DMS79 treated with DMSO at 0.1 percent for 48 hours (cell line): ENCODE data around the gene HAGHL.
A peak's percentile ranks its signal among the peaks of the same experiment; 100 is the strongest.

Experiments used
- DNase-seq: peaks from one replicate; lab custom pipeline; 2025; lab: John Stamatoyannopoulos, UW

HAGHL gene, protein sequence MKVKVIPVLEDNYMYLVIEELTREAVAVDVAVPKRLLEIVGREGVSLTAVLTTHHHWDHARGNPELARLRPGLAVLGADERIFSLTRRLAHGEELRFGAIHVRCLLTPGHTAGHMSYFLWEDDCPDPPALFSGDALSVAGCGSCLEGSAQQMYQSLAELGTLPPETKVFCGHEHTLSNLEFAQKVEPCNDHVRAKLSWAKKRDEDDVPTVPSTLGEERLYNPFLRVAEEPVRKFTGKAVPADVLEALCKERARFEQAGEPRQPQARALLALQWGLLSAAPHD

DNA sequence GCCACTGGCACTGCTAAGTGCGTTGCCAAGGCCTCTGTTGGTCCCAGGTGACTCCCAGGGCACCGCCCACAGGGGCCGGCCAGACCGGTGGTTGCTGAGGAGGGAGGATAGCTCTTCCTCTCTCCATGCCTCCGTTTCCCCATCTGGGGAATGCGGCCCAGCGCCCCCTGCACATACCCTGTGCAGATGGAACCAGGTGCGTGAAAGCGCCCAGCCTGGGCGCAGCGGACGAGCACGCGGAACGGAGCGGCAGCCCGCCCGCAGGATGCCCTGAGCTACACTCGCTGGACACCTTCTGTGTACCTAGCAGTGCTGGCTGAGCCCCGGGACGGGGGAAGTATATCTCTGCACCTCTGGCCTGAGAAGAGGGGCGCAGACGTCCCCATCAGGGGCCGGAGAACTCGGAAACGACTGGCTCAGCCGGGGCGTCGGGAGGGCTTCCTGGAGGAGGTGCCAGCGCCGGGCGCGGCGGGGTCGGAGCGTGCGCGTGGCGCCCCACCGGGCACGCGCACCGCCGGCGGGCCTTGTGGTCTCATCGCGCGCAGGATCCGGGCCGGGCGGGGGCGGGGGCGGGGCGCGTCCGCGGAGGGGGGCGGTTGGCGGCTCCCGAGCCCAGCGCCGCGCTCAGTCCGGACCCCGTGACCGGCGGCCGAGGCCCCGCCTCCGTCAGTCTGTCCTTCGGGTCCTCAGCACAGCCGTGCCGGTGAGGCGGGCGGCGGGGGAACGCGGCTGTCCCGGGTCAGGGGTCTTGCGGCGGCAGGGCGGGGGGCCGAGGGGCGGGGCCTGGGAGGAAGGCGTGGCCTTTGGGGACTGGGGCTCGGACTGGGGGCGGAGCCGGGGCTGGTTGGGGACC is at the start of gene HAGHL, which contains the start of gene CCDC78:
Gene HAGHL, plus strand, starts transcription at position 669 of the 853 bp plus-strand sequence. CDS start 404 bp downstream, outside the sequence.
Gene CCDC78, minus strand, starts transcription at position 6 of the 853 bp plus-strand sequence. CDS start 76 bp downstream, outside the sequence.
- DNase-seq, result no peak

GRCh38 chr16:677316-678190 is 49.4 kb upstream of the HAGHL start:
- DNase-seq, result peak; percentile 57

GRCh38 chr16:678209-678857 is 48.6 kb upstream of the HAGHL start:
- no peak for DNase-seq

- DNase-seq, result no peak
Measured at GRCh38 chr16:678858-679813, 47.8 kb upstream of the HAGHL start.

DNA sequence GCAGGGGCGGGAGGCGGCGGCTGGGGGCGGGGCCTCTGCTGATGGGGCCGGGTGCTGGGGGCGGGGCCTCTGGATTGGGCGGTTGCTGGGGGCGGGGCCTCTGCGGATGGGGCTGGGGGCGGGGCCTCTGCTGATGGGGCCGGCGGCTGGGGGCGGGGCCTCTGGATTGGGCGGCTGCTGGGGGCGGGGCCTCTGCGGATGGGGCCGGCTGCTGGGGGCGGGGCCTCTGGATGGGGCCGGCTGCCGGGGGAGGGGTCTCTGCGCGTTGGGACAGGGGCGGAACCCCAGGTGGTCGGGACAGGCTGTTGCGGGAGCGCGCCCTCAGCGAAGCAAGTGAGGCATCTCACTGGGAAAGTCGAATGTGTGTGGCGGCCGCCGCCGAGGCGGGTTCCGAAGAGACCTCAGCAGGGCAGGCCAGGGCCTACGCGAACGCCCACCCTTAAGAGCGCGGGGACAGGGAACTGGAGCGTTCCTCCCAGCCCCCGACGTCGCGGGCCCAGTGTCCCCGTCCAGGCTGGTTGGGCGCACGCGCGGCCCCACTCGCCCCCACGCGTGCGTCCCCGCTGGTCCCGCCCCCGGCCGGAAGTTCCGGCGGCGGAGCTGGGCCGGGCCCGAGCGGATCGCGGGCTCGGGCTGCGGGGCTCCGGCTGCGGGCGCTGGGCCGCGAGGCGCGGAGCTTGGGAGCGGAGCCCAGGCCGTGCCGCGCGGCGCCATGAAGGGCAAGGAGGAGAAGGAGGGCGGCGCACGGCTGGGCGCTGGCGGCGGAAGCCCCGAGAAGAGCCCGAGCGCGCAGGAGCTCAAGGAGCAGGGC is 46.9 kb upstream of the HAGHL start, which contains the start of gene STUB1:
Gene STUB1, plus strand, starts transcription at position 597 of the 811 bp plus-strand sequence. Its CDS starts 116 bp downstream, at position 713.
- DNase-seq, result no peak

DNA sequence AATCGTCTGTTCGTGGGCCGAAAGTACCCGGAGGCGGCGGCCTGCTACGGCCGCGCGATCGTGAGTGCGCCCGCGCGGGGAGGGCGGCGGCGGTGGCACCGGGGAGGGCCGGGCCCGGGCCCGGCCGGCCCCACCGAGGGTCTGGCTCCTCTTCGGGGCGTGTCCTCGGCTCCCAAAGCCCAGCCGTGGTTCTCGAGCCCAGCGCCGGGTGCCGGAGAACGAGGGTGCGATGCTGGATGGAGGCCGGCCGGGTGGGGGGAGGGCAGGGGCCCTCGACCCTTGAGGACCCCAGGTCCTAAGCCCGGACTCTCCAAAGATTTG is 46.3 kb upstream of the HAGHL start:
- DNase-seq, result no peak

- DNase-seq, result no peak
Measured at GRCh38 chr16:680967-681745, 45.8 kb upstream of the HAGHL start.

DNA sequence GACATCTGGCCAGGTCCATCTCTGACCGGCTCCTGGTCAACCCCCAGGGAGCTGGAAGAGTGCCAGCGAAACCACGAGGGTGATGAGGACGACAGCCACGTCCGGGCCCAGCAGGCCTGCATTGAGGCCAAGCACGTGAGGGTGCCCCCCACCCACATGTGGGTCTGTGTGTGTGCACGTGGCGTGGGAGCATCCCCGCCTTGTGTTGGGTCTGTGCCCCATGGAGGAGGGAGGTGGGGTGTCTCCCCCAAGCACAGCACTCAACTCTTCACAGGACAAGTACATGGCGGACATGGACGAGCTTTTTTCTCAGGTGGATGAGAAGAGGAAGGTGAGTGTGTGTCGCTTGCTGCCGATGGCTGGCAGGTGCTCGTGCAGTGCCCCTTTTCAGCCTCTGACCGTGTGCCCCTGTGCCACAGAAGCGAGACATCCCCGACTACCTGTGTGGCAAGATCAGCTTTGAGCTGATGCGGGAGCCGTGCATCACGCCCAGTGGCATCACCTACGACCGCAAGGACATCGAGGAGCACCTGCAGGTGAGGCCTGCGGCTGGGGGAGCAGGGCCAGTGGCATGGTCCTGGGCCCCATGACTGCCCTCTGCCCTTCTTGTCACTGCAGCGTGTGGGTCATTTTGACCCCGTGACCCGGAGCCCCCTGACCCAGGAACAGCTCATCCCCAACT is 45.0 kb upstream of the HAGHL start:
- no peak for DNase-seq

DNA sequence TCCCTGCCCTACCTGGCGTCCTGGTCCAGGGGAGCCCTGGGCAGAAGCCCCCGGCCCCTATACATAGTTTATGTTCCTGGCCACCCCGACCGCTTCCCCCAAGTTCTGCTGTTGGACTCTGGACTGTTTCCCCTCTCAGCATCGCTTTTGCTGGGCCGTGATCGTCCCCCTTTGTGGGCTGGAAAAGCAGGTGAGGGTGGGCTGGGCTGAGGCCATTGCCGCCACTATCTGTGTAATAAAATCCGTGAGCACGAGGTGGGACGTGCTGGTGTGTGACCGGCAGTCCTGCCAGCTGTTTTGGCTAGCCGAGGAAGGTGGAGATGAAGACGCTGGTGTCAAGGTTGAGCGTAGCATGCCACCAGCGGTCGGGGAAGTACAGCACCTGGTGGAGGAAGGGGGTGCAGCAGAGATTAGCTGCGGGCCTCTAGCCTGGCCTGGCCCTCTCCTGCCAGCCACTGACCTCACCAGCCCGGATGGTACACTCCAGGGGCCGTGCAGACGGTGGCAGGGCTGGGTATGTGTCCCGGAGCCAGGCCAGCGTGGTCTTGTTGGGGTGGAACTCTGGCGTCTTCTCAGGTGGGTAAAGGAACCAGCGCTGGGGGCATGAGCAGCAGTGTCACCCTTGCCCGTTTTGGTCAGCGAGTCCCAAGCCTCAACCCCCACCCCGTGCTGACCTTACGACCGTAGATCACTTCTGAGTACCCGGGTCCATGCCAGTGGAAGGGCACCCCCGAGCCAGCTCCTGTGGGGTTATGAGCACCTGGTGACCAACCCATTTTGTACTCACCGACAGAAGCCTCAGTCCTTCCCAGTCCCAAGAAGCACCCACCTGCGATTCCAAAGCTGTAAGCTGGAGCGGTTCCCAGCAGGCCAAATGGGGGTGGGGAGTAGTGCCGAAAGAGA is 44.2 kb upstream of the HAGHL start:
- DNase-seq, result no peak

GRCh38 chr16:683396-684070 is 43.4 kb upstream of the HAGHL start:
- no peak for DNase-seq

GRCh38 chr16:684071-684794 is 42.7 kb upstream of the HAGHL start, which contains the start of gene JMJD8:
JMJD8 (minus strand) TSS chr16:684334; CDS start chr16:684319, 15 bp downstream.
- DNase-seq, result peak; percentile 86

- peak; percentile 52 for DNase-seq
Measured at GRCh38 chr16:684961-685696, 41.8 kb upstream of the HAGHL start.

GRCh38 chr16:685967-686366 is 40.9 kb upstream of the HAGHL start:
- no peak for DNase-seq

DNA sequence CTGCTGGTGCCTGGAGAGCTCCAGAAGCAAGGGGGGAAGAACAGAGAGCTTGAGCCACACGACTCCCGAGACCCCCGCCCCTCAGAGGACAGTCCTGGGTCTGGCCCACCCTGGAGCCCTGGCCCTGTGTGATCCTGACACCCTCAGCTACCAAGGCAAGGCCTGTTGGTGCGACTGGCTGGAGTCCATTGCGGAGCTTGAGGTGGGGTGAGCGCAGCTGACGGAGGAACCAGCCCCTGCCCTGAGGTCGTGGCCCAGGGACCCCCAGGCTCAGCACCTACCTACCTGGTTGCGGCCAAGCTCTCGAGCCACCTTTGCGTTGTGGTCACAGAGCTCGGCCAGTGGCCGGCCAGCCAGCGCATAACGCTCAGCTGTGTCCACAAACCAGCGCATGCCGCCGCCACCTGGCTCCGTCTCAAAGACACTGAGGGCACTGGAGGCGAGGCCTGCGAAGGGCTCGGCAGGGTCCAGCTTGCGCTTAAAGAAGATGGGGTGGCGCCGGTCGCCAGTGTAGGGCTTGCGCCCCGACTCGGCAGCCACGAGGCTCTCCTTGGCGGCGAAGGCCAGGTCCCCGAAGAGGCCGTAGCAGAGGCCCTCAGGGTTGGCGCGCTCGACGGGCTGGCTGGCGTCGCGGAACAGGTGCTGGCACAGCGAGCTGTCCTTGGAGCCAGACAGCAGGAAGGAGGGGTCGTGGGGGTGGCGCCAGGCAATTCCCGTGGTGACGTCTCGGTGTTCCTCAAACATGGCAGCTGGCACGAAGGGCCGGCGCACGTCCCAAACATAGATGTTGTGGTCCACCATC is 40.2 kb upstream of the HAGHL start:
- no peak for DNase-seq
